GM19324 (cell line): ENCODE data around the gene DYNC2I2.
"Not testable (repeated sequence)": the region's sequence is repeated elsewhere in the genome, so short reads cannot be mapped to it uniquely, and the experiment has no call there.

Source experiments
- ATAC-seq: cut with Tn5 transposase; IDR thresholded peaks from one replicate; pipeline ENCODE4 v1.9.1; 2021; ENCODE audit warnings: mild to moderate bottlenecking, moderate library complexity; ENCODE audit not compliant: unreplicated experiment, low FRiP score

DYNC2I2 gene

GRCh38 chr9:128687453-128687852 lies 30.8 kb upstream of the DYNC2I2 start:
- ATAC-seq = no peak

DNA sequence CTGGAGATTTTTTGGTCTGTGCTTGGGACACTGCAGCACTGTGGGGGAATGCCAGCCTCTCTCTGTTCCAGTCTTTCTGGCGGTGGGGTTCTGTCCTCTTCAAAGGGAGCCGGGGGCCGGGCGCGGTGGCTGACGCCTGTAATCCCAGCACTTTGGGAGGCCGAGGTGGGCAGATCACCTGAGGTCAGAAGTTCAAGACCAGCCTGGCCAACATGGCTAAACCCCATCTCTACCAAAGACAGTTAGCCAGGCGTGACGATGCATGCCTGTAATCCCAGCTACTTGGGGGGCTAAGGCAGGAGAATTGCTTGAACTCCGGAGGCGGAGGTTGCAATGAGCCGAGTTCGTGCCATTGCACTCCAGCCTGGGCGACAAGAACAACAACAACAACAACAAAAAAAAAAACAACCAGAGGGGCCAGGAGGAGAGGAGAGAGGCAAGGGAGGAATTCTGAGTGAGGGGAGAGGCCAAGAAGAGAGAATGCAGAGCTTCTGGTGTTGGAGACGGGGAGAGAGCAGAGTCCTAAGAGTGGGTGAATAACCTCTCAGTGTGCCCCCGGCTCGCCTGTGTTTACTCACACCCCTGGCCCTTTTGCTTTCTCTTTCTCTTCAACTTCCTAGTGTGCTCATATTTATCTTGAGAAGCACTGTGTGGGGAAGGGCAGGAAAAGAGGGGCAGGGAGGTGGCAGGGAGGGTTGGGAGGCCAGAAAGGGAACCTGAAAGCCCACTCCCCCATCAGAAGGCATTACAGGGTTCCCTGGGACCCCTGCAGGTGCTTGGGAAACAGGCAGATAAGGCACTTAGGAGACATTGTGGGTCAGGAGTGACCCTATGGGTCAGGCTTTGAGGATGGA lies 29.2 kb upstream of the DYNC2I2 start:
- no peak for ATAC-seq

- no peak for ATAC-seq
These were observed 27.9 kb upstream of the DYNC2I2 start for GRCh38 chr9:128684325-128685199.

GRCh38 chr9:128684065-128684324 lies 27.3 kb upstream of the DYNC2I2 start:
- no peak for ATAC-seq

DNA sequence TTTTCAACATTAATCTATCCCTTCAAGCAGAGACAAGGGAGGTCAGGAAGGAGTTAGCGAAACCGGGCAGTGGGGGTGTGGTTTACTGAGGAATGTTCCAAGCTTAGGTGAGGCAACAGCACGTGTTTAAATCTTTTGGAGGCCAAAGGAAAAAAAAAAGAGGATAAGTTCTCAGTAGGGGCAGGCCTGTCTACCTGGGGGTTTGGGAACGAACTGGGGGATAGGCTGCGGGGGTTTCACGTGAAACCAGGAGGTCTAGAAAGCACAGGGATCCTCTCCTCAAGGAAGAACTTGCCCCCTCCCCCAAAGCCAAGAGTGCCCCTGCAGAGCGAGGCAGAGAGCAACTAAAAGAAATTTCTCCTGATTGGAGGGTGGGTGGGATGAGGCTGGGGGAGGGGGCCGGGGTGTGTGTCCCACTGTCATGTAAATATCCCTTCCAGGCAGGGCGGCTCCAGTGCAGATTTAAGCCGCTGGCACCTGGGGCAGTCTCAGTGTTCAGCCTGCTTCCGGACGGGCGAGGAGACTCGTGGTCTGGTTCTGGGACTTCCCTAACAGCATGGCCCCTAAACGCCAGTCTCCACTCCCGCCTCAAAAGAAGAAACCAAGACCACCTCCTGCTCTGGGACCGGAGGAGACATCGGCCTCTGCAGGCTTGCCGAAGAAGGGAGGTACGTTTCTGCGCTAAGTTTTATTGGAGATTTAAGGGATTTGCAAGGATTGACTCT lies 26.9 kb upstream of the DYNC2I2 start:
- no peak for ATAC-seq

DNA sequence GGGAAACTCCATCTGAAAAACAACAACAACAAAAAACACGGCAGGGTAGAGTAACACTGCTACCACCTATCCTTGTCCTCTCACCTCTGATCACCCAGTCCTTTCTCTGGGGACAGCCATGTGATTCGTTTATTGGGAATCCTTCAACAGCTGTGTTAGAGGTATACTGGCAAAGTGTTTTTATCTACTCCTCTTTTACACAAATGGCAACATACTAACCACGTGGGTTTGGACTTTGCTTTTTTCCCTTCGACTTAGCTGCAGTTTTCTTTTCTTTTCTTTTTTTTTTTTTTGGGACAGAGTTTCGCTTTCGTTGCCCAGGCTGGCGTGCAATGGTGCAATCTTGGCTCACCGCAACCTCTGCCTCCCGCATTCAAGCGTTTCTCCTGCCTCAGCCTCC lies 21.1 kb upstream of the DYNC2I2 start:
- ATAC-seq = no peak

GRCh38 chr9:128675382-128675781 lies 18.7 kb upstream of the DYNC2I2 start:
- ATAC-seq = no peak

- ATAC-seq = no peak
These were observed 13.1 kb upstream of the DYNC2I2 start for GRCh38 chr9:128669786-128670185.

- not testable (repeated sequence) for ATAC-seq
These were observed 9.9 kb upstream of the DYNC2I2 start for GRCh38 chr9:128666481-128666941.

DNA sequence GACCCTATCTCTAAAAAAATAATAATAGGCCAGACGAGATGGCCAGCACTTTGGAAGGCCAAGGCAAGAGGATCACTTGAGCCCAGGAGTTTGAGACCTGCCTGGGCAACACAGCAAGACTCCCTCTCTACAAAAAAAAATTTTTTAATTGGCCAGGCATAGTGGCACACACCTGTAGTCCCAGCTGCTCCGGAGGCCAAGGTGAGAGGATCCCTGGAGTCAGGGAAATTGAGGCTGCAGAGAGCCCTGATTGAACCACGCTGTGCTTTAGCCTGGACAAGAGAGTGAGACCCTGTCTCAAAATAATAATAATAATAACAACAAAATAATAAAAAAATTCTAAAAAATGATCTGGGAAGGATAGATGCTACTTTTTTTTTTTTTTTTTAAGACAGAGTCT lies 1.1 kb upstream of the DYNC2I2 start:
- no peak for ATAC-seq

DNA sequence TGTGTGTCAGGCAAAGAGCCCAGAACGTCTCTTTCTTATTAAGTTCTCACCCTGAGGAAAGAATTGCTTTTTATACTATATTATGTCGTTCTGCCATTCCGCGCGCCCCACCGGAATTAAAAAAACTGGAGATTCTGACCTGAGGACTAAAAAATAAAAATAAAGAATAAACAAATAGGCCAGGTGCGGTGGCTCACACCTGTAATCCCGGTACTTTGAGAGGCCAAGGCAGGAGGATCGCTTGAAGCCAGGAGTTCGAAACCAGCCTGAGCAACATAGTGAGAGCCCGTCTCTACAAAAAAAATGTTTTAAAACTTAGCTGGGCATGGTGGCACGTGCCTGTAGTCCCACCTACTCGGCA lies 677 bp upstream of the DYNC2I2 start:
- no peak for ATAC-seq

- no peak for ATAC-seq
These were observed 2.2 kb downstream of the DYNC2I2 start for GRCh38 chr9:128654481-128654880.

GRCh38 chr9:128653908-128654307 lies 2.7 kb downstream of the DYNC2I2 start:
- no peak for ATAC-seq

DNA sequence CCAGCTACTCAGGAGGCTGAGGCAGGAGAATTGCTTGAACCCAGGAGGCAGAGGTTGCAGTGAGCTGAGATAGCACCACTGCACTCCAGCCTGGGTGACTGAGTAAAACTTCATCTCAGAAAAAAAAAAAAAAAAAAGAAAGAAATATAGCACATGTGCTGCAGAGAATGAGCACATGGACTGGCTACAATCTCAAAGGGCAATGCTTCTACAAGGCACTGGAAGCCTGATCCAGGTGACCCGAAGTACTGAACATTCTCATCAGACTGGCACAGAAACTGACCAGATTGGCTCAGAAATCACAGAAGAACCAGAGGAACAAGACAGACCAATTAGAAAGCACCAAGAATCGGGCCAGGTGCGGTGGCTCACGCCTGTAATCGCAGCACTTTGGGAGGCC lies 4.8 kb downstream of the DYNC2I2 start:
- ATAC-seq = no peak

DNA sequence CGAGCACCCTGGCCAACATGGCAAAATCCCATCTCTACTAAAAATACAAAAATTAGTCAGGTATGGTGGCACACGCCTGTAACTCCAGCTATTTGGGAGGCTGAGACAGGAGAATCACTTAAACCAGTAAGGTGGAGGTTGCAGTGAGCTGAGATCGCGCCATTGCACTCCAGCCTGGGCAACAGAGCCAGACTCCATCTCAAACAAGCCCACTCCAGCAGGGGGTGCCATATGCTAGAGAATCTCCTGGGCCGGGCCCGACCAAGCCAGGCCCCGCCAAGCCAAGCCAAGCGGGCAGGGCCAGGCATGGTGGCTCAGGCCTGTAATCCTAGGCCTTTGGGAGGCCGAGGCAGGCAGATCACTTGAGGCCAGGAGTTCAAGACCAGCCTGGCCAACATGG lies 8.4 kb downstream of the DYNC2I2 start:
- ATAC-seq = not testable (repeated sequence)

DNA sequence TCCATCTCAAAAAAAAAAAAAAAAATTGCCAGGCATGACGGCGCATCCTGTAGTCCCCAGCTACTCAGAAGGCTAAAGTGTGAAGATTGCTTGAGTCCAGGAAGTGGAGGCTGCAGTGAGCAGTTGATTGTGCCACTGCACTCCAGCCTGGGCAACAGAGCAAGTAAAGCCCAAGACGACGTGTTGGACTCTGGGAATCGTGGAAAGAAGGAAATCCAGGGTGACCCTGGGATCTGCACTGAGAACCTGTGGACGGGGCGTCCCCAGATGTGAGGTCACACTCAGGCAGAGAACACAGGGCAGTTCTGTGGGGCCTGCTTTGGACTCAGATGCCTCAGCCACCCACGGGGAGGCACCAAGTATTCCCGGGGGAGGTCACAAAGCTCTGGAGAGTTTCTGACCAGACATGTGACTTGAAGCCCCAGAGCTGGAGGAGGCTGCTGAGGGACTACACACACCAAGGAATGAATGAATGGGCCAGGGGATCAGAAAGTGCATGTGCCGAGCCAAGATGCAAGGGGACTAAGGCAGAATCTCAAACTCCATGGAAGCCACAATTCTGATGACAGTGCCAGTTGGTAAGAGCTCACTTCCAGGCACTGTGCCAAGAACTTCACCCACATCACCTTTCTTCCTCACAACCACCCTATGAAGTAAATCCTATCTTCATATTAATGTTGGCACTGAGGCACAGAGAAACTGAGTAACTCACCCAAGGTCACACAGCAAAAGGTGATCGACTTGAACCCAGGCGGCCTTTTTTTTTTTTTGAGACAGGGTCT lies 12.9 kb downstream of the DYNC2I2 start:
- ATAC-seq = peak; percentile 53

DNA sequence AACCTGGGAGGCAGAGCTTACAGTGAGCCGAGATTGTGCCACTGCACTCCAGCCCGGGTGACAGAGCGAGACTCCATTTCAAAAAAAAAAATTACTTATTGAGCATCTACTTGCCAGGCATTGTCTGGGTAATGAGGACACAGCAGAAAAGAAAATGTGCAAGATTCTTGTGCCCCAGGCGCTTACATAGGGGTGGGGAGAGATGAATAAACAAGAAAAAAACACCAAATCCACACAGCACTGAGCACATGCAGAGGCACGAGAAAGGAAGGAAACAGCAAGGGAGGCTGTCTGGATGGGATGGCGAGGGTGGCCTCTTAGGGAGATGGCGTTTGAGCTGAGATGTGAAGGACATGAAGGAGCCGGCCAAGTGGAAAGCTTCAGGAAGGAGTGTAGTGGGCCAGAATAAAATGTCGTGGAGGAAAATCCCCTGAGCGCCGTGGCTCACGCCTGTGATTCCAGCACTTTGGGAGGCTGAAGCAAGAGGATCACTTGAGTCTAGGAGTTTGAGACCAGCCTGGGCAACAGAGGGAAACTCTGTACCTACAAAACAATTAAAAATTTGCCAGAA lies 13.9 kb downstream of the DYNC2I2 start:
- ATAC-seq = no peak

DNA sequence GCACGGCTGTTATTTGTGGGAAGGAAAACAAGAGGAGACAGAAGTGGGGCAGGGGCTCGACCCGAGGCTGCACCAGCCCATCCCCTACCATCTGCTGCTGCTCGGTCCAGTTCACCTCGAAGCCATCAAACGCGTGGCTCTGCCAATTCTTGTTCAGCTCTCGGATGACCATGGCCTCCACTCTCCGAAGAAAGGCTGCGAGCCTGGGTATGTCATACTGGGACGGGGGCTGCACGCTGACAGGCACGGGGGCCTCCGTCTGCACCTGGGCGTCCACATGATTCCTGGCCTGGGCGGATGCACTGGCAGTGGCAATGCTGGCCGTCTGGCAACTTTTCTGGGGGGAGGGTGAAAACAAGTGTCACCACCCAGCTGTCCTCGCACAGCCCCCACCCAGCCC lies 16.0 kb downstream of the DYNC2I2 start:
- no peak for ATAC-seq

DNA sequence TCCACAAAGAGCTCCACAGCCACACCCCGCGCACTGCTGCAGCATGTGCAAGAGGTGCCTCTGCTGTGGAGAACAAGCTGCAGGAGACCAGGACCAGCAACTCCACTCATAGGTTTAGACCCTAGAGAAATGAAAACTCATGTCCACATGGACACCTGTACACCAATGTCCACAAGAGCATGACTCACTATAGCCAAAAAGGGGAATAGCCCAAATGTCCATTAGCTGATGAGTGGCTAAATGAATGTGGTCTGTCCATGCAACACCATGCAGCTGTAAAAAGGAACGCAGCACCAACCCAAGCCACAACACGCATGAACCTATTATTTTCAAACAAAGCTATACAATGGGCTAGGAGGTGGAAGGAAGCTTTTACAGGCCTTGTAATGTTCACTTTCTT lies 18.1 kb downstream of the DYNC2I2 start:
- ATAC-seq = no peak

- ATAC-seq = no peak
These were observed 19.0 kb downstream of the DYNC2I2 start for GRCh38 chr9:128637656-128638055.
